Non-pigmented ciliary epithelial cell (primary cell): ENCODE results near the gene JOSD1.

Source experiments
- DNase-seq: peaks from one replicate; pipeline ENCODE4 v3.0.0-alpha.2; 2010; ENCODE audit warnings: low read depth

Gene JOSD1

GRCh38 chr22:38712486-38713207 is 11.9 kb upstream of the JOSD1 start:
- DNase-seq = no peak

GRCh38 chr22:38710866-38711265 is 10.1 kb upstream of the JOSD1 start:
- no peak for DNase-seq

DNA sequence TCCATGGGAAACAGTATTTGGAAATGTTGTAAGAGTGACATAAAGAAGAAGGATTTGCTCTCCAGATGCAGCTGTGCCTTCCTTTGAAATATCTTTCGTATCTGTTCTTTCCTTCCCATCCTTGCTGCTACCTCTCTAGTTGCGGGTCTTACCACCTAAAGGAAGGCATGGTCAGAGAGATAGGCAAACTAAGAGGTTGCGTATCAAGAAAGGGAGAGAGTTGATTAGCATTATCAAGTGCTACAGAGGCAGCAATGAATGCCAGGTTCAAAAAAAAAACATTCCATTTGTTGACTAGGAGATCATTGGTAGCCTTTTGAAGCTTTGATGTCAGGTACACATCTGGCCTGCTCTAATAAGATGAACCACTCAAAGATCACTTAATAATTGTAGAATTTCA is 9.6 kb upstream of the JOSD1 start:
- no peak for DNase-seq

DNA sequence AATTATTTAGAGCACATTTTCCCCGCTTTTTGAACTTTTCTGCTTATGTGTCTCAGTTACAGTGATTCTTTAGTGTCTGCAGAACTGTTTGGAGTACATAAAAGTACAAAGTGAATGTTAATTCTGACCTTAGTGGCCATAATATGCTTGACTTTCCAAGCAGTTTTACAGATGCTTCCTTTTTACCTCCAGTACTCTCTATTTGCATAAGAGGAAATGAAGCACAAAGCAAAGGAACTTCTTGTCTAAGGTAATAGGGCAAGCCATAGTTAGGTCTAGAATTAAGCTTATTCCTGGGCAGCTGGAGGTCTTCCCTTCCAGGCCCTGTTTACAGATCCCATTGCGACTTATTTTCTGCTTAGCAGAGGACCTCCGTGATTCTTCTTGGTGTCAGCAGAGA is 8.6 kb upstream of the JOSD1 start:
- no peak for DNase-seq

DNA sequence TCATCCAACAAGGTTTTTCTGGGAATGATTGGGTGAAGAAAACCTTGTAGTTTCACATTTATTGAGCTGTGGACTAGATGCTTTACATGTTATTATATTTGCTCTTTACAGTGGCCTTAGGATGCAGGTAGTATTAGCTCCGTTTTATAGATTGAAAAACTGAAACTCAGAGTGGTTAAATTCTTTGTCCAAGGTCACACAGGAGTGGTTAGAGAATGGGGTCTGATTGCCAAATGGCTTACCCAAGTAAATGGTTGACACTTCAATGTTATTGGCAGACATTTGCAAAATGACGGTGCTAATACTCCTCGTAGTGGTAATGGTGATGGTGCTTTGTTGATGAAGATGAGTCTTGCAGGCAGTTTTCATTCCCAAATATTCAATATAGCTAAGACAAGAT is 7.2 kb upstream of the JOSD1 start:
- DNase-seq = no peak

DNA sequence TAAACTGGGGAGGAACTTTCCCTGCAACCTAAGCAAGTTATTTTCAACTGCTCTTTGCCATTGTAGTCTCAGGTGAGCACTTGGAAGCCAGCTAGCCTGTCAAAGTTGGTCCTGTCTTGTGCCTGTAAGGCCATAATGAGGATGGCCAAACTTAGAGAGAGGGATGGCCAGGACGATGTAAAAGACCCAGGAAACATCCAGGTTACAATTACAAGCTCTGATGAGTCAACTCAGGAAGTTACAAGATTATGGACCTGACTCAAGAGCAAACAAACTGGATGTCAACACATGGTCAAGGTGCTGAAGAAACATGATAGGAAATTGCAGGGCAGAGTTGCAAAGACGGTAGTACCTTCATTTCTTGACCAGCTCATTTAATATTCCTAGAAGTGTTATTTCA is 6.6 kb upstream of the JOSD1 start:
- no peak for DNase-seq

- DNase-seq = no peak
These were observed 6.1 kb upstream of the JOSD1 start for GRCh38 chr22:38706901-38707195.

DNA sequence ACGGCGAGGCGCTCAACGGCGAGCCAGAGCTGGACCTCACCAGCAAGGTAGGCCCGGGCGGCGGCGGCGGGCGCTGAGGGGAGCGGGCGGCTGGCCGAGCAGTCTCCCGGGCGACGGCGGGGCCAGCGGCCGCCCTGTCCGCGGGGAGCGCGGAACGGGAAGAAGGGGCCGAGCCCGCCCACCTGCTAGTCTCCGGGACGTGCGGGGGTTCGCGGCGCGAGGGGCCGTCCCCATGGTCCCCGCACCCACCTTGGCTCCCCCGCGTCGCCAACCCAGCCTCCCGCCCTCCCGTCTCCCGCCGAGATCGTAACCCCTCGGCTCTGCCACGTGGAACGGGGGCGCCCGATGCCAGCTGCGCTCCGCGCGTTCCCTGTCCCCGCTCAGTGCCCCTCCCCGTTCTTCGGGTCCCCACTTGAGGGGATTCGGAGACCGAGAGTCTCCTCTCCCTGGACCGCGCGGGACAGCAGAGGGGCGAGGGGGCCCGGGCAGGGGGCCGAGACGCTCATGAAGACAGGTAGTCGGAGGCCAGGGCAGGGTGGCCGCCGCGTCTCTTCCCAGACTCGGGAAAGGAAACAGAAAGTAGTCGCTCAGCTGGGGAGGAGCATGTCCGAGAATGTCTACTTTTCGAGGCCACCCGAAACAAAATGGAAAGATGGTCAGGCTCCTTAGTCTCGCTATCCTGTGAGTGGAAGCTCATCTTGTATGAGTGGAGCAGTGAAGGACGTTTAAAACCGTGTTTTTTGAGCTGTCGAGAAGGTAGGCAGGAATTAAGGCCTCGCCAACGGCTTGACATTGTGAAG is 5.6 kb upstream of the JOSD1 start:
- no peak for DNase-seq

DNA sequence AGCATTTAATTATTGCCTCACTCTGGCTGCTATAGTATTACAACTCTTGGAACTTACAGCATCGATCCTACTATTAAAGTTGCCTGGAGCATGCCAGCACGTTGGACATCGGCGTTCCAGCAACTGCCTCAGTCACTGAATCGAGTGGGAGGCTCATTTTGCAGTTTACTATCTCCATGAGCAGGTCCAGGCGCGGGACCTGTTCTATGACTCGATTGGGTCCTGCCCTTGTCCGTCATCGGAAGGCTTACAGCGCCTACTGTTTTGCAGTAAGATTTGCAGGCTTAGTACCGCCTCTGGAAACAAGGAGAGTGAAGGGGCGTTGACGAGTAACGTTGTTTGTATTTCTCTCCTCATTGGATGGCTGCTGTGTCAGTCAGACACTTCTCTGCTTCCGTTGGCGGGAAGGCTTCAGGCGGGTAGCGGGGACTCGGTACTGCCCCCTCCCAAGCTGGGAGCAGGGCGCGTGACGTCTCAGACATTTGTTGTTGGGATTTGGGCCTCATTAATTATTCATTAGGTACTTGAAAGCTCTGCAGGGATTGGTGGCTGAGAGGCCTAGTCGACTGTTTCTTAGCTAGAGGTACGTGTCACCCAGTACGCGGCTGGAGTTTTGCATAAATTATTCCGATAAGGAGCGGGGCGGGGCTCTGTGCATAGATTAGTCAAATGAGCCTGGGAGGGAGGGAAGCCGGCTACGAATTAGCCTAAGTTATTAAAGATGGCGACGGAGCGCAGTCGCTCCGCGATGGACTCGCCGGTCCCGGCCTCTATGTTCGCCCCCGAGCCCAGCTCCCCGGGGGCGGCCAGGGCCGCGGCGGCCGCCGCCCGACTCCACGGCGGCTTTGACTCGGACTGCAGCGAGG is 4.7 kb upstream of the JOSD1 start, which contains the start of gene GTPBP1:
GTPBP1 (plus strand) TSS at position 710 of the 866 bp plus-strand sequence; CDS start at position 722, 12 bp downstream.
- DNase-seq = peak; percentile 100

DNA sequence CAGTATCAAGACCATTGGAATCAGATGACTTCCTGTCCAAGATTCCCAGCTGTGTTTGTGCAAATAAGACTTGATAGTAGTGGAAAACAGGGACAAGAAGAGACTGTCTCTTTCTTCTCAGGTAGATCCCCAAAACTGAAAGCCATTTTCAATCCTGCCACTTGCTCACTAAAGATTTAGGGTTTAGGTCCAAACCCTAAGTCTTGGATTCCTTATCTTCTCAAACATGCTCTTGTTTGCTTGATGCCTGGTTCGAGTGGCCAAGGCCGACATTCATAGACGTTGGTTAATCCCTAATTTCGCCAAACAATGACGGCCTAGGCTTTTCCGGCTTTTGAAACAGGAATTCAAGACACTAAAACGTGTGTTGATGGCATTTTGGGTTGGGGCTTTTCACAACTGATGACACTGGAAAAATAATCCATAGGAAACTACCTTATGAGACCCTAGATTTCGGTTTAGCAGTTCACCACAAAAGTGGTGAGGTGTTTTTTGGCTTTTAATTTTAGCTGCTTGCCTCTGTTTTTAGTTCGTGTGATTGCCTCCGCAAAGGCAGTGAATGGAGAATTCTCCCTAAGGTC is 4.0 kb upstream of the JOSD1 start:
- DNase-seq = no peak

GRCh38 chr22:38700270-38700788 is 414 bp downstream of the JOSD1 start:
- DNase-seq = no peak

DNA sequence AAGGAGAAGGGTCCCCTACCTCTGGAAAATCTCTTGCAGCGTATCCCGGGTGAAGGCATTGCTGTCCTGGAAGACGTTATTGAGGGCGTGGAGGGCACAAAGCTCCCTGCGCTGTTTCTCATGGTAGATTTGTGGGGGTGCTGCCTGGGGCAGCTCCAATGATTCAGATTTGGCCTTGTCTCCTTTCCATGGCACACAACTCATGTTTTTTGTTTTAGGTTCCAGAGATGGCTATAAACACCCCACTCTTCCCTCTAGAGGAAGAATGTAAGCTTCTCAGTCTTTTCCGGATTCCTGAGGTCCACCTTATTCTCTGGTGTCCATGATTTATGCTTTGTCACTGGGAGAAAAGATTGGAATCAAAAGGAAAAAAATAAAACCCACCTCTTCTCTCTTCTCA is 959 bp downstream of the JOSD1 start:
- DNase-seq = no peak

GRCh38 chr22:38699143-38699542 is 1.6 kb downstream of the JOSD1 start:
- no peak for DNase-seq

DNA sequence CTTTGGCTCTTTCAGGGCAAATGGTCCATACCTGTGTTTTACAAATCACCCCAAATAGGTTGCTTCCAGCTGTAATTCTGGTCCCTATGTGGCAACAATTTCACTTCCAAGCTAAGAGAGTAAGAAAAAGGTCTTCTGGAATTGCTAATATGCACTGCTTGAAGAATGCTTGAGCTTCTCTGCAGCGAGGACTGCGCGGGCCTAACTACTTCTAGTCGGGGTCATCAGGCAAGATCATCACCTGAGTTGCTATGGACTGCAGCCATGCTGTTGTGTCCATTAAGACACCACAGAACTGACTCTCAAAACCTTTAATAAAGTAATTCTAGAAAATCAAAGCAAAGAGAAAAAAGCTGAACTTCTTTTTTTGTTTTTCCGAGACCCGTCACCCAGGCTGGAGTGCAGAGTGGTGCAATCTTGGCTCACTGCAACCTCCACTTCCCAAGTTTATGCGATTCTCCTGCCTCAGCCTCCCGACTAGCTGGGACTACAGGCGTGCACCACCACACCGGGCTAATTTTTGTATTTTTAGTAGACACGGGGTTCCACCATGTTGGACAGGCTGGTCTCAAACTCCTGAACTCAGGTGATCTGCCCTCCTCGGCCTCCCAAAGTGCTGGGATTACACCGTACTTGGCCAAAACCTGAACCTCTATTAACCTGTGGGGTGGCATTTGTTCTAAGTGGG is 2.2 kb downstream of the JOSD1 start:
- DNase-seq = no peak

DNA sequence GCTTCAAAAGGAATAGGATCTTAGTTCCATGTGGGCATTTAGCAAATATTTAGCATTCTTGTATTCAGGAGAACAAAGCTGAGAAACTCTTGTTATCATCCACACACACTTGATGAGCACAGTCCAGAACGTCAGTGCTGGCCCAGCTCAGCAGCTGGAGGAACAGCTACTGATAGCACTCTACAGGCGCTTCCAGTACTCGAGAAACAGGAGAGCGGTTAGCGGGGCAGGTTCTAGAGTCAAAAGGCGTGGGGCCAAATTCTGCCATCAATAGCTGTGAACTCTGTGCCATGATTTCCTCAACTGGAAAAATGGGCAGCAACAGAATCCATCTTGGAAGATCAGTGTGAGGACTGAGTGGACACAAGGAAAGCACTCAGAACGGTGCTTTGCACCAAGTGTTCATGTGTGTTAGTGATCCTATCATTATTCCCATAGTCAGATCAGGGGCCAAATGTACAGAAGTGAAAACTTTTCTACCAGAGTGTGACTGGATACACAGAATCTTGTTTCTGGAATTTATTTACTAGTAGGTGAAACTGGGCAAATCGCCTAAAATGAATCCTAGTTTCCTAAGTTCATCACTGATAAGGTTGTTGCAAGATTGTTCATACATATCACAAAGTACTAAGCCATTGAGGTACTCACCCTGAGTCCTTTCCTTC is 3.2 kb downstream of the JOSD1 start:
- DNase-seq = no peak

DNA sequence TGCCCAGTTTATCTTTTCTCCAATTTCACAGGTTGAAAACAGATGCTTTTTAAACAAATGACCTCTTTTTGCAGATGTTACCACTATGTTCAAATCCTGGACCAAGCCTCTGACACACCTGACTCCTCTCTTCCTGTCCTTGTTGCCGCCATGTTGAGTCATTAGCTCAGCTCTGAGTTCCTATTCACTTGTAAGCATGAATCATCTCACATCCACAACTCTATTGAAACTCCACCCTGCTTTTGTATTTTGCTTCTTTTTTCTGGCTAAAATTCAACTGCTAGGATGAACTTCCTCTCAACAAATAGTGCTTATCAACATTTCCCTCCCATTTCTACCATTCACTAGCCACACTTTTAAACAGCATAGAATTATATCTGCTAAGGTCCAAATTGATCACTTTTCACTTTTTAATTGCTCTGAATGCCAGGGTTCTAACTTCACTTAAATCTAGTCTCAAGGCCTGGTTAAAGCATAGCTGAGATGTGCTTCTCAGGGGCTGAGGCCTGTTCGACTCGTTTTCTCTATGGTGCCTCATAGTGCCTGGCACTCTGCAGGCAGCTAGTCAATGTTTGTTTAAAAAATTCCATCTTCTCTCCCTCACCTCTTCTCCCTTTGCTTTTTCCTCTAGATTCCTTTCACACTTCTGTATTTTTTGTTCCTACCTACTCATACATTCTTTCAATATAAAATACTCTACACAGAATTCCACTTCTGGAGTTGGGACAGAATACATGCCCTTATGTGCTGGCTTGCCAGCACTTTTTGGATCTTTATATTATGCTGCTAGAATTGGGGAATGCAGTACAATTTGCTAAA is 3.9 kb downstream of the JOSD1 start:
- DNase-seq = peak; percentile 75

- DNase-seq = no peak
These were observed 5.8 kb downstream of the JOSD1 start for GRCh38 chr22:38694940-38695339.

DNA sequence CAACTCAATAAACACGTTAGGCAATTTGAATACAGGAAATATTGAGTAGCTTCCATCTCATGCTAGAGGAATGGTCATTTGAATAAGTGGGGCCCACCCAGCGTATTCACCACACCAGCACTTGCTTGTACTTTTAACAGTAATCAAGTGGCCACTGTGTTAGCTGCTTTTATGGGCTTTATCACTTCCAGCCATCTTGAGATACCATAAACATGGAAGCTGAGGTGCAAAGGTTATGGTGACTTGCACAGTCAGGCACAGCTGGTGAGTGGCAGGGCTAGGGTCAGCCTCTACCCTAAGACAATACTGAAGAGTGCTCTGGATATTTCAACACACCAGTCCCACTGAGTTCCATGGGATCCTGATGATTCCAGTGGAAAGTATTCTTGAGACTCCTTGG is 6.7 kb downstream of the JOSD1 start:
- DNase-seq = no peak

DNA sequence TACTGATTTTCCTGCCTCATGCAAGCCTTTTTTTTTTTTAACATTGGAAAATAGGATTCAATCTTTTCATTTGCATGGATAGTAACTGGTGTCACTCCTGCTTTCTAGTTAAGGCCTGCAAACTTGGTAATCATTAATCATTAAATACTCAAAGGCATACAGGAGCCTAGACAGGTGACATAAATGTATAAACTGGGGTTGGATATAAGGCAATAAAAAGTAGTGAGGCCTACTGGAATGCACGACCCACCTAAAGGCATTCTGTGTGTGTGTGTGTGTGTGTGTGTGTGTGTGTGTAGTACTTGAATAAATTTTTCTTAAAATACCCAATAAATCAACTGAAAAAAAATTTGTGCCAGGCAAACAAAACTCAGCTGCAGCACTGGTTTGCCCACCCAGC is 11.1 kb downstream of the JOSD1 start:
- DNase-seq = no peak

DNA sequence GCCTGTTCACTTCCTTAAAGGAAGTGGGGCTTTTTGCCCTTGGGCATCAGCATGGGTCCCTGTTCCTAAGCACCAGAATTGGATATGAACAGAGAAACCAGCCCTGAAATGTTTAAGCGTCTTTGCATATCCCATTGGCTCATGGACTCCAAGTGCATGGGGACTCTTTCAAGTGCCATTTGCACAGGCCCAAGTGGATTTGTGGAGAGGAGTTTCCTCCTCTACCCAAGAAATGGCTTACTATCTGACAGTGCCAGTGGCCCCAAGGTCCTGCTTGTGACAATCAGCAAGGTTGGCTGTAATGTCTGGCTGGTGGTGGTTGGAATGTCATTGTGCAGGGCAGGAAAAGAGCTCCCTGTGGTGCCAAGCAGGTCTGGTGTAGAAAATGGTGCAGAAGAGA is 15.0 kb downstream of the JOSD1 start:
- DNase-seq = no peak
